ENCODE data around the gene PRKD2. TPM values are rescaled to one million over a fixed set of nuclear protein-coding genes. Genes with fewer than 3 reads are reported as not detected.
"Not testable (repeated sequence)": the region's sequence is repeated elsewhere in the genome, so short reads cannot be mapped to it uniquely, and the experiment has no call there.

PRKD2 gene
- total RNA-seq, 2 donors from 2014 or later = 76.8 to 129 TPM

DNA sequence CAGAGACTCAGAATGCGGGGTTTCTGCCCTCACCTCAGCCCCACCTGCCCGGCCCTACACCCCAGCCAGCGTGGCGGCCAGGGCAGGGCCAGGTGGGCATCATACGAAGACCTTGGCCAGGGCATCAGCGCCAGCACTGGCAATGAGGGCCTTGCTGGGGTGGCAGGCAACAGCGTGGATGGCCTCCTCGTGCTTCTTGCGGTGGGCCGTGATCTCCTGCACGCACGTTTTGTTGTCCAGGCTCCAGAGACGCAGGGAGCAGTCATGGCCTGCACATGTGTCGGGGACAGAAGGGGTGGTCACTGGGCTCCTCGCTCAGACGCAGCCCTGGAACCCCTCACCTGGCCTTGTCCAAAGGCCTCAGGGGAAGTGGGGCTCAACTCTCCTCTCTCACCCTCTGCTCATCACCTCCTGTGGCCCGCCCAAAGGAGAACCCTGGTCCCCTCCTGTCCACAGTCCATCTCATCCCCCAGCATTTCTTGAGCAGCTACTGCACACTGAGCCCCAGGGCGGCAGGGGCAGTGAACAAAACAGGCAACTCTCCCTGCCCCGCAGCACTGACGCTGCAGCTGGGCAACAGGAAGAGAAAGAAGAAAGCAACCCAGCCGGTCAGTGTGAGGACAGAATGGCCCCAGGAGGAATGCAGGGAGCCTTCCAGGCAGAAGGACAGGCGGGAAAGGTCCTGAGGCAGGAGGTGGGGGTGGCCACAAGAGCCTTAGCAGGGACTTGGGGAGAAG, 3.8 kb upstream of the PRKD2 start:
- no peaks in the 10 kb centered on the region for H3K9me3 Mint-ChIP-seq
- peaks cover 16% of the 10 kb centered on the region in 2 donors for H3K36me3 Mint-ChIP-seq
- DNase-seq (ENCODE audit: low spot score in 2 of 2) (no peak), ATAC-seq (no peak)
- H3K27ac Mint-ChIP-seq = peak overlapping the region in 1 of 2 donors; percentile 79

DNA sequence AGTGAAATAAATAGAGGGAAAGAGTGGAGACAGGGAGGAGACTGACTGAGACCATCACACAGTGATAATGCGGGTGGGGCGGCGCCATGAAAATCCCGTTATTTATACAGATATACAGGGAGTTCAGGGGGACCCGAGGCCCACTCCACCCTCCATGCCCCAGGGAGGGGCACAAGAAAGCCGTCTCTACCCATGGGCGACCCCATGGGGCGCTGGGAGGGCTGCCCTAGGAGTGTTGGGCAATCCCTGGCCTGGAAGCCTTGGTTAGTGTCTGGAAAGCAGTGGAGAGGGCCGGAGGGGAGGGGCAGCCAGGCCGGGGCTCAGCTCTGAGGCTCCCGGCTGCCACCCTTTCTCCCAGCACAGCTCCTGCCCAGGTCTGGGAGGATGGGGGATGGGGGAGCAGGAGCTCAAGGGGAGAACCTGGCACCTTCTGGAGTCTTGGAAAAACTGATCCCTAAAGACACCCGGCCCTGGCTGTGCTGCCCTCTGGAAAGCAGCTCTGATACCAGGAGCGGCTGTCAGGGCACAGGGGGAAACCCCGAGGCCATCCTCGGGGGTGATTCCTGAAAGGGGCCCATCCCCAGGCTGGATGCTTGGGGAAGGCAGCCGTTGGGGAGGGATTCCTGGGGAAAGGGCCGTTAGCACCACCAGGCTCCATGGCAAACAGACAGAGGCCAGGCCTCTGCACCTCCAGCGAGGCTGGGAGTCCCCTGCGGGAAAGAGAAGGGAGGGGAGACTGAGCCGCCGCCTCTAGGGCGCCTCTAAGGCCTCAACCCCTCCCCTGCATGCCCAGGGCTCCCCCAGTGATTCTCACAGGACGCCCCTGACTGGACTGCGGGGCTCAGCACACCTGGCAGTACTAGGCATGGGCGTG, 3.0 kb upstream of the PRKD2 start:
- DNase-seq (ENCODE audit: low spot score in 2 of 2) = no peak
- Mint-ChIP-seq H3K9me3 (no peaks in the 10 kb centered on the region), H3K27ac (peak overlapping the region in 1 of 2 donors; percentile 59), H3K36me3 (peaks cover 18 to 20% of the 10 kb centered on the region in 2 donors)
- no peak for ATAC-seq

DNA sequence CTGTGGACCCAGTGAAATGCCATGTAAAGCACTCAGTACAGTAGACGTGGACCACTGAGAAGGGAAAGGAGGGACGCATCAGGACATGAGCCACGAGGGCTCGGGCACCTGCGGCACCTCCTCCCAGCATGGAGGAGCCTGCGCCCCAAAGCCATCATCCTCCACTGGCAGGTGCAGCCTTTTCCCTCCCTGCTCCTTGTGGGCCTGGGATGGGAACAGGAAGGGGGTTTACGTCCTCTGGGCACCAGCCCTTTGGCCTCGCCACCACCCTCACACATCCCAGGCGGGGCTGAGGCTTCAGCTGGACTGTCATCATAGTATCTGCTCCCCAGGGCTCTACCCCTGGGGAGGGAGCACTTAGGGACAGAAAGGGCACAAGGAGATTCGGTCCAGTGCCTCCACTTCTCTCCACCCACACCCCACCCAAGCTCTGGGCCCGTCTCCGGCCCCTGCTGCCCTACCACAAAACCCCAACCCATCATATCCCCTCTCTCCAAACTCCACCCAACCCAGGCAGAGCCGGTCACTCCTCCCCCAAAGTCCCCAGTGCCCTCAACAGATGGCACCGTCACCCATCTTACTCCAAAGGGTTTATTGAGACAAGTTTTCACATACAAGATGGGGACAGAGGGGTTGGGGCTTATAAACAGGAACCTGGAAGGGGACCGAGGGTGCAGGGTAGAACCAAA, 2.2 kb upstream of the PRKD2 start:
- no peaks in the 10 kb centered on the region for H3K9me3 Mint-ChIP-seq
- H3K27ac Mint-ChIP-seq = peak overlapping the region in 1 of 2 donors; percentile 97
- DNase-seq (ENCODE audit: low spot score in 2 of 2) (no peak), ATAC-seq (no peak)
- peaks cover 18 to 20% of the 10 kb centered on the region in 2 donors for H3K36me3 Mint-ChIP-seq

DNA sequence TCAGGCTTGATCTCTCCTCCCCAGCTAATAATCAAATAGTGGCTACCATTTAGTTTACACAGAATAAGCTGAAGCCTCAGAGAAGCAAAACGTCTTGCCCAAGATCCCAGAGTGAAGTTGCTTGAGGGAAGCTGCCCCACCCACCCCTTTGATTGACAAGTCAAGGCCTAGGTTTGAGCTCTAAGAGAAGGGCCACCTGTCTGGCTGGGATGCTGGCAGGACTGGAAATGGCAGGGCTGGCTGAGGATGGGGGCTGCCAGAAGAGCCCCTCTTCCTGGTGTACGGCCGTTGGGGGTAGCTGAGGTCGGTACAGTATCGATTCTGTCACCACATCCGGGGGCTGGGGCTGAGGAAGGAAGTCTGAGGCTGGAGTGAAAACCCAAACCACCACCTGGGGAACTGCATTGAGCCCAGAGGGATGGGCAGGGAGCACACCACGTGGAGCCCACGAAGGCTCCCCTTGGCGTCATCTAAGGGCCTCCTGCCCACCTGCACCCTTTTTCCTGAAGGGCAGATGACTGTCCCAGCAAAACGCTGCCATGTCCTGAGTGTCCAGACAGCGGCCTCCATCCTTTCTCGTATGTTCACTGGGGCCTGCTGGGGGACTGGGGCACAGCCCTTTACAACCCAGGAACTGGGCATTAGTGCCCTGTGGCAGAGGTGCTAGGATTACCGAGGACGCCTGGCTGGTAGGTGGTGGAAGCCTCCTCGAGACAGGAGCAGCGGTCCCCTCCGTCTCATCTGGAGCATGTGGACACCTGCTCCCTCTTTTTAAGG, 1.4 kb upstream of the PRKD2 start:
- Mint-ChIP-seq H3K36me3 (peaks cover 18 to 20% of the 10 kb centered on the region in 2 donors), H3K27ac (peak overlapping the region; percentile 91 to 97), H3K9me3 (no peaks in the 10 kb centered on the region)
- peak; percentile 37 to 81 for DNase-seq (ENCODE audit: low spot score in 2 of 2)
- peak; percentile 11 to 49 for ATAC-seq

DNA sequence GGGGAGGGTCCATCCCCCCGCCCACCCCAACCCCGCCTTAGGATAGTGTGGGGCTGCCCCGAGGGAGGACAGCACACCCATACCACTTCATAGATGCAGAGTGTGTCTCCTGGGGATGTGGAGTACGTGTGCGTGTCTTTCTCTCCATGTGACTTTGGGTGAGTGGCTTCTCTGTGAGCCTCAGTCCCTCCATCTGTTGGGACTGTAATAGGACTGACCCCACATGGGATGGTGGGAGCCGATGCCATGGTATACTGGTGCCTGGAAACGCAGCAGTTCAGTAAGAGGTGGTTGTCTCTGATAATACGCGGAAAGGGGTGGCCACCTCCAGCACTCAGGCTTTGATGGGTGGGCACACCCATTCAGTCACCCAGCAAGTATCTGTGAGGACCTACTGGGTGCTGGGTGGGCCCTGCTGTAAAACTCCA, 816 bp upstream of the PRKD2 start:
- Mint-ChIP-seq H3K36me3 (peaks cover 18 to 20% of the 10 kb centered on the region in 2 donors), H3K9me3 (no peaks in the 10 kb centered on the region), H3K27ac (peak overlapping the region; percentile 91 to 97)
- ATAC-seq = peak; percentile 31 to 61
- no peak for DNase-seq (ENCODE audit: low spot score in 2 of 2)

DNA sequence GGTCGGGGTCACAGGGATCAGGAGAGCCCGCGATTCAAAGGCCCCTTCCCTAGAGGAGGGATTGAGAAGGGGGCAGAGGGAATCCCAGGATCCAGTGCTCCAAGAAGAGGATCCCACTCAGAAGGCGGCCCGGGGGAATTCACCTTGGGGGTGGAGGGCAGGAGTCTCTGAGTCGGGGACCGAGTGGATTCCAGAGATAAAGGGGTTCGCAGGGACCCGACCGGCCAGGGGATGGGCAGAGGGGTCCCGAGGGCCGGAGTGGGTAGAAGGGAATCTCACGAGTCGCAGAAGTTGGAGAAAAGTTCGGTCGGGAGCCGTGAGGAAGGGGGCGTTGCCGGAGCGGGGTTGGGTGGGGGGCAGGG, 261 bp downstream of the PRKD2 start:
- ATAC-seq (peak in 1 of 2 donors; percentile 0), DNase-seq (ENCODE audit: low spot score in 2 of 2) (no peak)
- Mint-ChIP-seq H3K27ac (peak overlapping the region; percentile 97 to 98), H3K36me3 (peaks cover 14 to 18% of the 10 kb centered on the region in 2 donors), H3K9me3 (no peaks in the 10 kb centered on the region)

DNA sequence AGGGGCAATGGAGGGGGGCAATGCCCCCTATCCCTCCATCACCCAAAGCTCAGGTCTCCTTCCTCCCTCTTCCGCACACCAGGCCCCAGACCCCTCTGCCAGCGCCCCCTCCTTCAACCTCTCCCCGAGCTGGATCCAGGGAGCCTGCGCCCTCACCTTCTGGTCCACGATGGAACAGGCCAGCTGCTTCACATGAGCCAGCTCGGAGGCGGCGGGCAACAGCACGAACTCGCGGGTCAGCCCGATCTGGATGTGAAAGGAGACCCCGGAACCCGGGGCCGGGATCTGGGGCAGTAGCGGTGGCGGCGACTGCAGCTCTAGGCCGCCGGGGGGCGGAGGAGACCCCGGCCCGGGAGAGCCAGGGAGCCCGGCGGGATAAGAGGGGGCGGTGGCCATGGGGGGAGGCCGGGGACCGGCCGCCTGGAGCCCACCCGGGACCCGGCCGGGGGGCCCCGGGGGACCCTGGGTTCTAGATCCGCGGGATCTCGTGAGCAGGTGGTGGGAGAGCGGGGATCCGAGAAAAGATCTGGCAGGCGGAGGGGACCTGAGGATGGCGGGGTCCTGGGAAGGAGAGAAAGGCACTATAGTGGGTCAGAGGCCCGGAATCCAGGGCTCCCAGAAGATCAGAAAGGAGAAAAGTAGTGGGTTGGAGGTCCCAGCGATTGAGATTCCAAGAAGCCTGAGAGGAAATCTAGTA, 791 bp downstream of the PRKD2 start:
- ATAC-seq (no peak), DNase-seq (ENCODE audit: low spot score in 2 of 2) (peak in 1 of 2 donors; percentile 39)
- Mint-ChIP-seq H3K9me3 (no peaks in the 10 kb centered on the region), H3K27ac (peak overlapping the region; percentile 97 to 98), H3K36me3 (peaks cover 14 to 18% of the 10 kb centered on the region in 2 donors)

DNA sequence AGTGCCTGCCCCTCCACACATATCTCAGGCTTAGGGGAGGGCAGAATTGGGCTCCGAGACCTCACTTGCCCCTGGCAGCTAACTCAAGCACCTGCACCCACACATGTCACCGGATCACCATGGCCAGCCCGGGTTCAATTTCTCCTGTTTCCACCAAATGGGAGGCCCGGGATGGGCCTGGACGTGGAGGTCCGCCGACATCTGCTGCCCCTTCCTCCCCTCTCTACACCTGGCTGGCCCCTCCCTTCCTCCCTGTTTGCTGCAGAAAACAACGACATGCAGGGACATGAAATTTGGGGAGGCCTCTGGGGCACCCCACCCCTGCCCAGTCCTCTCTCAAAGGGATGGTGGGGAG, 1.3 kb downstream of the PRKD2 start:
- no peak for DNase-seq (ENCODE audit: low spot score in 2 of 2)
- H3K36me3 Mint-ChIP-seq = peaks cover 14 to 18% of the 10 kb centered on the region in 2 donors
- H3K27ac Mint-ChIP-seq = peak overlapping the region; percentile 97 to 98
- no peak for ATAC-seq
- H3K9me3 Mint-ChIP-seq = no peaks in the 10 kb centered on the region

DNA sequence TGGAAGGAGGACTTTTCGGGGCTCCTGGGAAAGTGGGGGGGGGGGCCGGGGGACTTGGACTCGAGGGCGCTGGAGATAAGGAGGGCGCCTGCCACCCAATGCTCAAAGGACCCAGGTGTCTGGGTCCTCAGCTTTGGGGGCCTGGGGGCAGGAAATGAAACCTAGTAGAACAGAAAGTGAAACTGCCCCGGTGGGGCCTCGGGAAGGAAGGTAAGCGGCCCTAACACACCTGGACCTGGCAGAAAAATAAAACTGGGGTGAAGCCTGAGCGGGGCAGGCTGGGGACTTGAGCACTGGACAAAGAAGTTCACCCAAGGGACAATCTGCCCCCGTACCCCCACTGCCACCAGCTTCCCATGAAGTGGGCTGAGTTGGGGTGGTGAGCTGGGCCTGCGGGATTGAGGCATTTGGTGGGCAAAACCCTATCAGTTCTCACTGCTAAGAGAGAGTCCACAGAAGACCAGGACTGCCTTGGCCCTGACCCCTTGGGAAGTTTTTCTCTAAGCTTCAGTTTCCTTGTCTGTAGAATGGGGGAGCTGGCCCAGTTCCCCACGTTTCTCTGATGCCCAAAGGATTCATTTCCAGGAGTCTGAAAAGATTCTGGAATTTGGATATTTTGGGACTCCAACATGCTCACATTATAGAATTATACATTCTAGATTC, 2.3 kb downstream of the PRKD2 start:
- peak overlapping the region; percentile 94 to 97 for H3K27ac Mint-ChIP-seq
- no peaks in the 10 kb centered on the region for H3K9me3 Mint-ChIP-seq
- peak; percentile 14 to 58 for ATAC-seq
- DNase-seq (ENCODE audit: low spot score in 2 of 2) = peak in 1 of 2 donors; percentile 65
- peaks cover 14 to 18% of the 10 kb centered on the region in 2 donors for H3K36me3 Mint-ChIP-seq

DNA sequence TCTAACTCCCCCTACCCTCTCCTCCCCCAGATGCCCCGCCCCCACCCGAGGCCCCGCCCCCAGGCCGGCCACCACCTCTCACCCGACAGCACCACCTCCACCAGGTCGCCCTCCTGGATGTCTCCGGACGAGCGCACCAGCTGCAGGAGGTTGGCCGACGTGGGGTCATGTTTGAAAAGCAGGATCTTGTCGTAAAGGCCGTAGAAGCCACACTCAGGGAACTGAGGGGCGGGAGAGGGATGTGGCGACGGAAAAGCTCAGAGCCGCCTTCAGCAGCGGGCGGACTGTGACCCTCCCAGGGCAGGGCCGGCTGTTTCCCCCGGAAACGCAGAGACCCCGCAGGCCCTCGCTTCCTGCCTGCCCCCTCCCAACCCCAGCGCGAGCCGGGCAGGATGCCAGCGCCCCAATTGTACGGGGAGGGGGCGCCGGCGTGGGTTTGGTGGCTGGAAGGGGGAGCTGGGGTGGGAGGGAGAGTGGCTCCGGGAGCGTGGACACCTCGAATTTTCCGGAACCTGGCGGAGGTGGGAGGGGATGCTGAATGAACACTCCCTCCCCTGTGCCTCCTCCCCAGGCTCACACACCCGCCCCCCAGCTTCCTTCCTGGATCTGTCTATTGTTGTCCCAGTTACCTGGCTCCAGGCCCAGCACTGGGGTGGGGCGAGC, 3.0 kb downstream of the PRKD2 start:
- H3K27ac Mint-ChIP-seq = peak overlapping the region; percentile 94 to 97
- ATAC-seq (peak; percentile 31 to 50), DNase-seq (ENCODE audit: low spot score in 2 of 2) (peak; percentile 63 to 70)
- H3K36me3 Mint-ChIP-seq = peaks cover 14 to 18% of the 10 kb centered on the region in 2 donors
- no peaks in the 10 kb centered on the region for H3K9me3 Mint-ChIP-seq

DNA sequence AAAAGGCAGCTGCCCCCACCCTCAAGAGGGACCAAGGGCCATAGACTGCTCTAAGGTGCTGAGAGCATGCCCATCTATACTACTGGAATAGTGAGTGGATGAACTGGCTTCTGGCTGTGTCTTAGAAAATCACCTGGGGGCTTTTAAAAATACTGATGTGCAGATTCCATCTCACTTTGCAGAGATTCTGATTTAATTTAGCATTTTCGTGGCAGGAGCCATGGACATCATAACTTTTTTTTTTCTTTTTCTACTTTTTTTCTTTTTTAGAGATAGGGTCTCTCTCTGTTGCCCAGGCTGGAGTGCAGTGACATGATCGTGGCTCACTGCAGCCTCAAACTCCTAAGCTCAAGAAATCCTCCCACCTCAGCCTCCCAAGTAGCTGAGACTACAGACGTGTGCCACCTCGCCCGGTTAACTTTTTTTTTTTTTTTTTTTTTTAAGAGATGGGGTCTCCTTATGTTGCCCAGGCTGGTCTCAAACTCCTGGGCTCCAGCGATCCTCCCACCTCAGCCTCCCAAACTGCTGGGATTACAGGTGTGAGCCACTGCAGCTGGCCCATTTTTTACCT, 4.1 kb downstream of the PRKD2 start:
- ATAC-seq; H3K9me3 Mint-ChIP-seq; DNase-seq (ENCODE audit: low spot score in 2 of 2): not testable (repeated sequence)
- peaks cover 14 to 18% of the 10 kb centered on the region in 2 donors for H3K36me3 Mint-ChIP-seq
- H3K27ac Mint-ChIP-seq = peak overlapping the region in 1 of 2 donors; percentile 97

DNA sequence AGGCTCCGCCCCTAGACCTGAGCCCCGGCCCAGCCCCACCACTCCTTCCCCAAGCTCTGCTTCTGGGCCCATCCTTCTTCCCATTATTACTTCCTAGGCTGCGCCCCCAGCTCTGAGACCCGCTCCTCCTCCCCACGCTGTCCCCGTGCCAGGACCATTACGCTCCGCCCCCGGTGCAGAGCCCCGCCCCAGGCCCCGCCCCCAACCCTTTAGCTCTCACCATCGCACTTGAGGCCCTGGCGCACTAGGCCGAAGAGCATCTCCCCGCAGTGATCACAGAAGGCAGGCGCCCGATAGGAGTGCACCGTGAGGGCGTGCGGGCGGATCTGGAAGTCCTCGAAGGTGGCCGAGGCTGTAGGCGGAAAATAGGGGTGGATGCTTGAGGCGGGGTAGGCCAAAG, 6.2 kb downstream of the PRKD2 start:
- ATAC-seq = no peak
- Mint-ChIP-seq H3K27ac (peak overlapping the region in 1 of 2 donors; percentile 39), H3K36me3 (peaks cover 10 to 11% of the 10 kb centered on the region in 2 donors), H3K9me3 (no peaks in the 10 kb centered on the region)
- DNase-seq (ENCODE audit: low spot score in 2 of 2) = no peak

DNA sequence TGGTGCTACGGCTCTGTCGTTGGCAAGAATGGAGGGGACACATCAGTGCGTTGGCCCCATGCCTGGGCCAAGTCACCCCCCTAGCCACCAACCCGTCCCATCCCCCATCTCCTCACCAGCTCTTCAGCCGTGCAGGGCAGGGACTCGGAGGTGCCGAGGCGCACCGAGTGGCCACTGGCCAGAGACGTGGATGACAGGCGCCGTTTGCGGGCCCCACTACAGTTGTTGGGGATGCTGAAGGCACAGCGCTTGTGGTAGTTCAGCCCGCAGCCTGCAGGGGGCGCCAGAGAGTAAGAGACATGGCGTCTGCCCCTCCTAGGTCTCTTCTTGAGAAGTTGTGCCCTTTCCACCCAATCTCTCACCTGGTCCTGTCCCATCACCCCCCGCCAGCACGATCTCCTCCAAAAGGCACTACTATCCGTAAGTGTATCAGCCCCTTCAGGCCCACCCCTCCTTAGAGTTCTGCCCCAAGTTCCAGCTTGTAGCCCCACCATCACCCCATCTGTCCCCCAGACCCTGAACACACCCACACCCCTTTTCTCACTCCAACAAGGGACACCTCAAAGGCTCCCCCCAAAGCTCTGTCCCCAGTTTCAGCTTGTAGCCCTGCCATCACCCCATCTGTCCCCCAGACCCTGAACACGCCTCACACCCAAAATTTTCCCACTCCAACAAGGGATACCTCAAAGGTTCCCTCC, 12.4 kb downstream of the PRKD2 start:
- Mint-ChIP-seq H3K27ac (peak overlapping the region; percentile 62 to 73), H3K36me3 (peaks cover 6% of the 10 kb centered on the region in 2 donors), H3K9me3 (no peaks in the 10 kb centered on the region)
- ATAC-seq (peak; percentile 78 to 84), DNase-seq (ENCODE audit: low spot score in 2 of 2) (peak; percentile 76 to 97)

DNA sequence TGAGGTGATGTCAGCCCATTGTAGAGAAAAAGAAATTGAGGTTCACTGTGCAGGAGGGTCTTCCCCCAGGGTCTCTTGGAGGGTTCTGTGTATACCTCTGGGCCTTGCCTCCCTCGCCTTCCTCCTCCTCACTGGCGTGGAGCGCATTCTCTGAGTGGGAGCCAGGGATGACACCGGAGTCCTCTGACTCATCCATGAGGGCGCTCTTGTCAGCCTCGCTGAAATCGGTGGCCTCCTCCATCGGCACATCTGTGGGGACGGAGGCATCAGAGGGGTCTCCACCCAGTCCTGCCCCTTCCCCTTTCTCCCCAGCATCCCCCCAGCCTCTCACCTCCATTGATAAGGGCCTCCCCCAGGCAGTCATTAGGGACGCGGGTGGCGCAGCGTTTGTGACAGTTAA, 16.2 kb downstream of the PRKD2 start:
- no peaks in the 10 kb centered on the region for H3K9me3 Mint-ChIP-seq
- ATAC-seq (no peak), DNase-seq (ENCODE audit: low spot score in 2 of 2) (no peak)
- peaks cover 0 to 6% of the 10 kb centered on the region in 2 donors for H3K36me3 Mint-ChIP-seq
- peak overlapping the region in 1 of 2 donors; percentile 68 for H3K27ac Mint-ChIP-seq
